Brain pericyte (primary cell): ENCODE data around the gene ARID5B.
A peak's percentile ranks its signal among the peaks of the same experiment; 100 is the strongest.

ENCODE experiments used
- DNase-seq: peaks from one replicate; pipeline ENCODE4 v3.0.0-alpha.2; 2012; ENCODE audit warnings: low read depth, low spot score

ARID5B gene

DNA sequence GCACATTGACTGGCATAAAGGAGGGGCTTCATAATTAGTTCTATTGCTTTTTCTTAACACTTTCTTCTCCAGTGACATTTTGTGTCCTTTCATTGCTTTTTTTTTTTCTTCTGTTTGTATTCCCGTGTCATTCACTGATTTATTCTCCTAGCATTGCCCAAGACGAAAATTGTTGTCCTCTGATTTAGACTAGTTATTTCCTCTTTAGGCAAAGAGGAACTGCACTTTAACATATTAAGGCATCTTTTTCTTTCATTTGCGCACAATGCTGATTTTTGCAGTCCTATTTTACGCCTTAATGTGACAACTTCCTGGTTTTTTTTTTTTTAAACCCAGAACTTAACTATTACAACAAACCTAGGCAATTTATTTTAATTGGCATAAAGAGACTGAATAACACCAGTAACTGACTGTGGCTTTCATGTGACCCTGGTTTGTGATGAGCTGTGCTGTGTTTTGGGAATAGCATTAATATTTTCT, 39.7 kb downstream of the ARID5B start:
- no peak for DNase-seq

DNA sequence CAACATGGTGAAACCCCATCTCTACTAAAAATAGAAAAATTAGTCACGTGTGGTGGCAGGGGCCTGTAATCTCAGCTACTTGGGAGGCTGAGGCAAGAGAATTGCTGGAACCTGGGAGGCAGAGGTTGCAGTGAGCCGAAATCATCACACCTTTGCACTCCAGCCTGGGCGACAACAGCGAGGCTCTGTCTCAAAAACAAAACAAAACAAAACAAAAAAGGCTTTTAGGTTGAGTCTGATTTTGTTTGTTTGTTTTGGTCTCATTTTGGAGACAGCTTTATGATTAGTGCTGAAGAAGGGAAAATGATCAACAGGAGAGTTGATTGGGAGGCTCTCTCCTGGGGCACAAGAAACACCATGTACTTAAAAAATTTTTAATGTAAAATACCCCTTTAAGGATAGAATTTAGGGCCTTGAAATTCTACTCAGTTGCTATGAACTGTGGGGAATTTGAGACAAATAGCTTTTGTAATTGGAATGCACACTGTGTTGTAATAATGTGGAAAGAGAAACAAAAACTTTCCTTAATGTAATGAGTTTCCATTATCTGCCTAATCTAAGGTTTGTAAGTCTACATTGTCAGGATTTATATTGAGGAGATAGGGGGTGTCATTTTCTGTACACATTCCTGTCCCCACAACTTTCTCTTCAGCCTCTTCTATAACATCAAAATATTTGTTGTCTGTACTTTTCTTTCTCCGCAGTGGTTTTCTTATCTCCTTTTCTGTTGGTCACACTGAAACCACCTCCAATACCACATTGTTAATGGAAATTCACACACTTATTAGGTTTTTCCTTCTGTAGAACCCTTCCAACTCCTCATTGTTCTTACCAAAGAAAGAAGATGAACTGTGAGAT, 41.3 kb downstream of the ARID5B start:
- DNase-seq, result no peak

DNA sequence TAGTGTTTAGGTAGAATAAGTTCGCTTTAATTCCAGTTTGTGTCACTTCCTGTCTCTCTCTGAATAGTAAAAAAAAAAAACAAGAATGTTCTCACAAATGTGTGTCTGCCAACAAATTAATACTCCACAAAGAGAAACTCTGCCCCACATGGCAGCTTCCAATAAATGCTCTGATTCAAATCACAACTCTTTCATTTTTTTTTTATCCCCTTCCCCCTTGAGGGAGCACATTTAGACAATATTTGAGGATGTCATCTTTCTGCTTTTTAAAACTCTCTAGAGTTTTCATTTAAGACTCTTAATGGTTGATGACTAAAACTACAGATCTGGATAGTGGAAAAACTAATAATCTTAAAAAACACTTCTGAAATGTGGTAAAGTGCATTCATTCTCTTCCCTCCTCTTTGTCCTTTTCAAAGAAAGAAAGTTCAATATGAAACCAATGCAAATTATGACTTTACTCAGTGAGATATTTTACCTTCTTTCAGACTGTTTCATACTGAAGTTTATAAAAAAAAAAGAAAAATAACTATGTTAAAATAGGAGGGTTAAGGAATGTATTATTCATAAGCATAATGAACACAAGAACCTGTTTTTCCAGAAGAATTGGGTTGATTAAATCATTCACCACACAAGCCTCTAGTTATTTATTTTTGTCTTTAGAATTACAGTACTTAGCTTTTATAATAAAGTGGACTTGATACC, 42.3 kb downstream of the ARID5B start:
- DNase-seq, result no peak

DNA sequence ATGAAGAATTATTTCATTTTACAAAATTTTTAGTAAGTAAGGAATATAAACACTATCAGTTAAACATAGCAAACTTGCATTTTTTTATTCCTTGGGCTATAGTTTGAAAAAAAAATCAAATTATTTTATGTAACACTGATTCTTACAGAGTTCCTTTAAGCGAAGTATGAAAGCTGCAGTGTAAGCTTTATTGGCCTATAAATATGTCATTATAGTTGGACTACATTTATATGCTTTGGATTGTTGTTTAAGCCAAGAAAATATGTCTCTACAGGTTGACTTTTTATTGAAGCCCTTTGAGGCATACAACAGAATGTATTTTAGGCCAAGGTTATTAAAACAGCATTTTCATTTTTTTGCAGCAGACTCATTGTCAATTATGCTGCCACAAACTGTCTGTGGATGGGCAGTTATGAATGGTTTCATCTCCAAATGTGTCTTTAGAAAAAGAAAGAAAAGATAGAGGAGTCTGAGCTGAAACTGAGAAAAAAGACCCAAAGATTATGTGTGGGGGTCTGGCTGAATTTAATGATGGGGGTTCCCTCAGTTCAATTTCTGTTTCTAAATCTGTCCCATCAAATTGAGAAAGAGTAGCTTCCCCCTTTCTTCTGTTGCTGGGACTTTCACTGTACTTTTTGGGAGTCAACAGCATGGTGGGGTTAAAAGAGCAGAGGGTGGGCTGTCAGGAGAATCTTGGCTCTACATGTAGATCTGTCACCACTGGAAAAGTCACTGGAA, 43.1 kb downstream of the ARID5B start:
- DNase-seq, result no peak

DNA sequence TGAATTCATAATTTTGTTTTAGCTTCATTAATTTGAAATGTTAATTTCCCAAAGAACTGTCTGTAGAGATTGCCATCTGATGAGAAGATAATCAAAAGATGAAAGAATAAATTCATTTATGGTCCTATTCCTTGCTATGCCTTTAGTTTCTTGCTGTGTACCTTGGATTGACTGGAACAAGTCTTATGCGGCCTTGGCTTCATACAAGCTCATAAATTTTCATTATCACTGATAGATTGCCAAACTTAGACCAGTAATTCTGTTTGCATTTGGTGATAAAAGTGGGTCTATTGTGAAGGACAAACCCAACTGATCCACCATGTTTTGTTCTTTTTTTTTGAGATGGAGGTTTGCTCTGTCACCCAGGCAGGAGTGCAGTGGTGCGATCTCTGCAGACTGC, 48.2 kb downstream of the ARID5B start:
- no peak for DNase-seq

DNA sequence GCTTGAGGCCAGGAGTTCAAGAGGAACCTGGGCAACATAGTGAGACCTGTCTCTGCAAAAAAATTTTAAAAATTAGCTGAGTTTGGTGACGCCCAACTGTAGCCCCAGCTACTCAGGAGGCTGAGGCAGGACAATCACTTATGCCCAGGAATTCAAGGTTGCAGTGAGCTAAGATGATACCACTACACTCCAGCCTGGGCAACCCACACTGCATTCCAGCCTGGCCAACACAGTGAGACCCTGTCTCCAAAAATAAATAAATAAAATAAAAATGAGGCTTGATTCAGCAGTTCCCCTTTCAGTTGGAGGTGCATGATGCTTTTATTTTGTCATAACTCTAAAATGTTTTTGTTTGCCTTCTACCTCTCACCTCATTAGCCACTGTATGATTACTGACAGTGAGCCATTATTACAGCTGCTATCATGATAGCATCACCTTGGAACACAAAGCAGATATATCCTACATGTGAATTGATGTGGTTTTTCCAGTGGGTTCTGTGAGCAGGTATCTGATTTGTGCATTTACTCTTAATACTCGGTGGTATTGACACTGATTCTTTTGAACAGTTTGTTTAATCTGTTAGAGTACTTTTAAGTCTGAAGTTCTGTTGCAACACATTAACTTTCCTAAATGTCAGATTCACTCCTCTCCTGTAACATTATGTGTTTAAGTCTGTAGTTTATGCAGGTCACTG, 49.1 kb downstream of the ARID5B start:
- no peak for DNase-seq

DNA sequence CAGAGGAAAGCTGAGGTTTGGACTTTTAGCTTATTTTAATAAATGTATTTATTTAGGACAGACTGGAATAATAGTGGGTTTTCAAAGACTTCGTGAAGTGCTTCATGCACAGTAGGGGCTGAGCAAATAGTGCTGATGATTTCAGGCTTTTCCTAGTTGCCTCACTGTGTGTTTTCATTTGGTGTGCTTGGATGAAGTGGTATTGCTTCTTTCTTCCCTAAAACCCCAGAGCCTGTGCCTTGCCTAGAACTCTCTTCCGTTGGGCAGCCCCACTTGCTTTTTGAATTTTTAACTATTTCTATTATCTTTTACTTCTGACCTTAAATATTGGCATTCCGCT, 49.6 kb downstream of the ARID5B start:
- peak; percentile 40 for DNase-seq

DNA sequence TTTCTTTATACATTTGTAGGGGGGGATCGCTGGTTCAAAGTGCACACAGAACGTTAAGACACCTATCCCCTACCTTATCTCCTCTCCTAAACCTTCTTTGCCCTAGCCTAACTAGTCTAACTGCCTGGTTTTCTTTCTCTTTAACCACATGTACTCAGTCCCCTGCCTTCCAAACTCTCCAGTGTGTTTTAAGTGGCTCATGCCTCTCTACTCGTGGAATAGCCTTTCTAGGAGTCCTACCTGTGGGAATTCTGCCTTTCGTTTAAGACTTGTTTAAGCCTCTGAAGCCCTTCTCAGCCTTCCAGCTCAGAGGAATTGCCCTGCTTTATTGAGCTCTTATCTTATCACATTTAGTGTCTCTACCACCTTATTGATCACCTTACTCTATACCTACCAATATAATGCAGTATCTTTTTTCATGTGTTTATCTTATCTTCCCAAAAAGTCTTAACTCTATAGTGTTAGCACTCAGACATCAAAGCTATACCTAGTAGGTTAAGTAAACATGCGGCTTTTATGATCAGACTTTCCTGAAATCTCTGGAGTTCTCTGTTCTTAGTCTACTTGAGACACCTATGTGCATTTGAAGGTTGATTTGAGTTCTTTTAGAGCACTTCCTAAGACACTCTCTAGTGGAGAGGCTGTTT, 50.7 kb downstream of the ARID5B start:
- no peak for DNase-seq

DNA sequence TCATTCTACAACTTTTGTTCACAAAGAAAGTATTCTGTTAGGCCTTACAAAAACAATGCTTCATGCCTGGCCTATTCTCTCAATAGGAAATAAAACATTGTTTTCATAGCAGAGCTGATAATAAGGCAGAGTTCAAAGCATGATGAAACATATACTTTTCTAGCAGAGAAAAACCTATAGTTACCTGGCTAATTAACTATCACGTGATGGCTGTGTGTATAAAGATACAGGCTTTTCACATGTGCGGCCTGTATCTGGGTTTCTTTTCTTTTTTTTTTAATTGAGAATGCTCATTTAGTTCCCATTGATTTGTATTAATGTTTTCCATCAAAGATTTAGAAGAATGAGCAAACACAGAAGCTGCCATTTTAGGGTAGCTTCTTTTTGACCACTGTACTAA, 51.7 kb downstream of the ARID5B start:
- no peak for DNase-seq

DNA sequence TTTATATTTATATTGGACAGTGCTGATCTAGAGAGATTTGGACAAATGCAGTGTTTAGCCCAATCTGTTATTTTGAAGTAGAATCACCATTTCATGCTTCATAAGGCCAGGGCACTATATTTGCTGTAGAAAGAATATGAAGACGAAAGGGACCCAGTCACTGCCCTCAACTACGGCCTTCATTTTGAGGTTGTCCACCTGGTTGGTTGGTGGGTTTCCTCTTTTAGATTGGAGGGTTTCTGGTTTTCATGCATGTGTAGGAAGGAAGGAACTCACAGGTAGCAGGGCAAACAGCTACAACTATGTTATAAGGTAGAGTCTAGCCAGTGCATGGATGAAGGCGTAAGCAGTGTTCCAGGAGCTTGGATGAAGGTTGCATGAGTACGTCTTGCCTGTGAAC, 56.3 kb downstream of the ARID5B start:
- DNase-seq, result no peak

DNA sequence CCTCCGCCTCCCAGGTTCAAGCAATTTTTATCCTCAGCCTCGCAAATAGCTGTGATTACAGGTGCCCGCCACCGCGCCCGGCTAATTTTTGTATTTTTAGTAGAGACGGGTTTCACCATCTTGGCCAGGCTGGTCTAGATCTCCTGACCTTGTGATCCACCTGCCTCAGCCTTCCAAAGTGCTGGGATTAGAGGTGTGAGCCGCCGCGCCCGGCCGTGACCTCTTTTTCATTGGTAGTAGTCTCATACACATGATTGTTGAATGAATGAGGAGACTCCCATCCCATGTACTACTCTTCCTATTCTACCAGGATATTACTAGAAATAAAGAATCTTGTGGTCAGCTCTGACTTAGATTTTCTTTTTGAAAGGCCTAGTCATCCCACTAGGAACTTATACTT, 56.8 kb downstream of the ARID5B start:
- no peak for DNase-seq

DNA sequence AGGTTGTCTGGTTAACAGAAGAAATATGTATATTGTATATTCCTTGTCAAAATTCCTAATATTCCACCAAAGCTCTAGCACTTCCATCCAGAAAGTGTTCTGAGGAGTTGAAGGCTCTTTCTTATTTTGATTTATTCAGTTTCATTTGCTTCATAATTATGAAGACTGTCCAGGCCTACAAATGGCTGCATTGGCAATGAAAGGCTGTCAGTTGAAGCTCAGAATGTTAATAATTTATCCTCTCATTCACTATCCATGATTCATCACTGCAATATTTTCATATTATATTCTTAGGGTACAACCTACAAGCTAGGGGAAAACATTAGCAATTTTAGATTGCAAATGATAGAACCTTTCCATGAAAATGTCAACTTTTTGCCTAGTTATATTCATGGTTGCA, 57.3 kb downstream of the ARID5B start:
- DNase-seq, result no peak

DNA sequence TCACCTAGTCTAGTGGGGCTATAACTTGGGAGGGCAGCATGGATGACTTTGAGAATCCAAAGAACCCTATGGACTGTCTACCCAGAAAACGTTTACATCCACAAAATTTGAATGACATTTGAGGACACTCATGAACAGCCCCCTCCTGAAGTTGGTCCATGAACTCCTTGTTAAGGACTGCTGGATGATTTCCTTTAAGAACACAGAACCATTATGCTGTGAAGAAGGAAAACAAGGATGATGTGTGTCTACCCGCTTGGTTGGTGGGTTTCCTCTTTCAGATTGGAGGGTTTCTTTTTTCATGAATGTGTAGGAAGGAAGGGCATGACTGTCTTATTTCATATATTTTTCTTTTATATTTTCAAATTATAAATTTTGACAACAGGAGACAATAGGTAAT, 58.3 kb downstream of the ARID5B start:
- no peak for DNase-seq

DNA sequence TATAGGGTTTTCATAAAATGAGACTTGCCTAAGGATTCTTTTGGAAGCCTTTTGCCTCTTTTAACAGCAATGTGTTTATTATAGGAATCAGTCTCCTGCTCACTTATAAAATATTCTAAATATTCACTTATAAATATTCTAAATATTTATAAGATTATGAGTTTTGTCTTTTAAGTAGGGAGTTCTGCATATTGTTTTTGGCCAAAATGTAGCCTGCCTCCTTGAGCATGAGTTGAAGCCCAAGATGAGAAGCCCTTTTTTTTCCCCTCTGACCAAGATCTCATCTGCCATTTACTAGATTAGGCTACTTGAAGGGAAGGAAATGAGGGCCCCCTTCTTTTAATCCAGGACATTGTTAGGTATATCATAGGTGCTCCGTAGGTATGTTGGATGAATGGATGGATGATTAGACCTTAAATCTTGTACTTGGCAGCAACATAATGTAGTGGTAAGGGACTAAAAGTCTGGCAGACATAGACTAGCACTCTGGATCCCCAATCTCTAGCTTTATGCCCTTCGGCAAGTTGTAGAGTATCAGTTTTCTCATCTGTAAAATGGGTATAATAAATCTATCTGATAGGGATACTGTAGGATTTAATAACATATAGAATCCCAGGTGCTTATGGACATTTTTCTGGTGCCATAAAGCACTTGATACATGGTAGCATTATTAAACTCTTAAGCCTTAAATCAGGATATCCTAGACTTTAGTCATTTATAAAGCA, 59.1 kb downstream of the ARID5B start:
- no peak for DNase-seq

DNA sequence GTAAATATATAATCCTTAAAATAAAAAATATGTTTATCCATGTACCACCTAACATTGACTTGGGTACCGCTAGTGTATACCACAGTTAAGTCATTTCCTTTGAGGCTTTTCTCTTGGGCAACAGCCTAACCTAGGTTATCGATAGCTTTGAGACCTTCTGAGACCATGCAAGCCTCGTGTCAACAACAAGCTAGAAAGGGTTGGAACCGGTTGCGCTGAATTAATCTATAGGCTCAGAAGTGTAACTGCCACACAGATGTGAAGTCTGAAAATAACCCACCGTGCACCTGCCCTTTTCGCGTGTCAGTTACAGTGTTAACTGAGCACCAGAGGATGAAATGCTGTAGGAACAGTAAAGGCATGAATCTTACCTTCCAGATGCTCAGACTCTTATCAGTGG, 59.8 kb downstream of the ARID5B start:
- DNase-seq, result no peak

DNA sequence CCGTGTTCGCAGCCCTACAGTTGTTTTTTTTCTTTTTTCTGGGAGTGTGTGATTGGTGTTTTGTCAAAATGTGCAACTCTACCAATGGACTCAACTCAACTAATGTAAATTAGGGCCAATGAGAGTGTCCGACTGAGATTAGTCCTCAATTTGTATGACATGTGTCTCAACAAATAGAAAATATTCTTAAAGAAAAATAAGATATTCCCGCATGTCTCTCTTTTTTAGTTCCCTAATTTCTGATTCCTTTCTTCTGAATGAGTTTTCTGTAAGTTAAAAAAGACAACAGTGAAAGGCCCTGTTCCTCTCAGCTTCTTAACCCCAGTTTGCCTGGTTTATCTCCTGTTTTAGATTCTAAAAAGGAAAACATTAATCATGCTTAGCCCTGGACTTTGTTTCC, 61.5 kb downstream of the ARID5B start:
- DNase-seq, result no peak

DNA sequence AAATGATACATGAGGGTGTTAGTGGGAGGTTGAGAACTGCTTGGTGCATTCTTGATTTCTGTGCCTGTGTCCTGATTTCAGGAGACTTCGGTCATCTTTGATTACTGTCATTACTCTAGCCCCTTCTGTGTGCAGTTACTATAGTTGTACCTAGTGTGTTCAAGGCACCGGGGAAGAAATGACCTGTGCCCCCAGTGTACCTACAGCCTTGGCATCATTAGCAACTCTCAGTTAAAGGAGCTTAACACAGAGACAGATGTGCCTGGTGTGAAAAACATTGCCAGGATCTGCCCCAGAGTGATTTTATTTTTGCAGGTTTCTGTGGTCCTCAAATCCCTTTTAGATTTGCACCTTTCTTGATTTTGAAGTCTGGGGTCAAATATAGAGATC, 62.2 kb downstream of the ARID5B start:
- DNase-seq, result no peak

DNA sequence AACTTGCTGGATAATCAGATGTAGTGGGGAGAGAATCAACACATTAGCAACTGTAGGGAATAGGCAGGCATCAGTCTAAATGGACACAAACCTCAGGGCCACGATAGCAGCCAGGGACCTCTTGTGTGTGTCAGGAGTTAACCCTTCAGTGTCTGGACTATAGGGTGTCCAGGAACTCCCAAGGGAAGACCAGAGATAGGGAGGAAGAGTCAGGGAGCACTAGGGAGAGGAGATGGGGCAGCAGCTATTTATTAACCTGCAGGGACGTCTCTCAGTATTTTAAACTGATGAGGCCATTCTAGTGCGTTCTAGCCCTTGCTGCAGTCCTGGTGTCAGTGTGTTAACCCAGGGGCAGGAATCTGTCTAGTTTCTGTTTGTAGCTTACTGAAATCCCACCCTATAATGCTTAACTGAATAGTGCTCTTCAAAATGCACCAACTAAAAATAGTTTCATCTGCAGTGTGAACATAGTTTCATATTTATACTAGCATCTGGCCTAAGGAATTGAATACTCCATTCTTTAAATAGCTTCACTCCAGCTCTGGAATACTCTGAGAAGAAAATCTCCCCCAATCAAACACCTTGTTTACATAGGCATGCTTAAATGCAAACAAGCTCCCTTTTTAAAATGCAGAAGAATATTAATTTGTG, 62.7 kb downstream of the ARID5B start:
- DNase-seq, result no peak

DNA sequence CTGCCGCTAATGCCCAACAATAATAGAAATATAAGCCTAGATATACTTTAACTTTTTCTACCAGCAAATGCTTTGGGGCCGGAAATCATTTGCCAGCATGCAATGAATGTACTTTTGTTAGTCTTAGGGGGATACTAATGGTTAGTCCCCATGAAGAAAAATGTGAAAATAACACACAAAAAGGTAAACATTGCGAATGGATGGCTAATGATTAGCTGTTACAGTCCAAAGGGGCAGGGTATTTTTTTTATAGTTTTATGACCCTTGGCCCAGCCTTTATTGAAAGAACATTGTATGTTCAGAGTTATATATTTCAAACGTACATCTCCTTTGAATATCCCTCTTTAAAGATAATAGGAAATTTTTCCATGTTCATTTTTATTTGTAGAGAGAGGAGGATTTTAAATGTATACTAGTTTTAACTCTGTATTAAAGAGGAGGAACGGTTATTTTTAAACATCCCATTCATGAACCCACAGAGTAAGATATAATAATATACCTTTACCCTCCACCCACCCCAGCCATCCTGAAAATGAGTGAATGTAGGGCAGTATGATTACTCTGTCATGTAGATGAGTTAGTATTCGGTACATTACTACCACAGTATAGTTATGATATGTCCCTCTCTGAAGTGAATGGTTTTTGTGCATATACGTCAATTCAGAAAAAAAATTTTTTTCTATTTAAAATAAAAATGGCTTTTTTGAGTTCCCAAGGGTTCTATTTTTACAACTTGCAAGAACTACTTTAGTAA, 63.6 kb downstream of the ARID5B start:
- DNase-seq, result no peak
